ENCODE measurements around the gene GALNT8.
A peak's percentile ranks its signal among the peaks of the same experiment; 100 is the strongest.

Gene GALNT8

GRCh38 chr12:4800555-4800954 is 80.4 kb downstream of the GALNT8 start:
- no peak for DNase-seq

GRCh38 chr12:4802841-4803240 is 82.6 kb downstream of the GALNT8 start:
- no peak for DNase-seq

GRCh38 chr12:4806439-4807115 is 86.4 kb downstream of the GALNT8 start:
- no peak for DNase-seq

DNA sequence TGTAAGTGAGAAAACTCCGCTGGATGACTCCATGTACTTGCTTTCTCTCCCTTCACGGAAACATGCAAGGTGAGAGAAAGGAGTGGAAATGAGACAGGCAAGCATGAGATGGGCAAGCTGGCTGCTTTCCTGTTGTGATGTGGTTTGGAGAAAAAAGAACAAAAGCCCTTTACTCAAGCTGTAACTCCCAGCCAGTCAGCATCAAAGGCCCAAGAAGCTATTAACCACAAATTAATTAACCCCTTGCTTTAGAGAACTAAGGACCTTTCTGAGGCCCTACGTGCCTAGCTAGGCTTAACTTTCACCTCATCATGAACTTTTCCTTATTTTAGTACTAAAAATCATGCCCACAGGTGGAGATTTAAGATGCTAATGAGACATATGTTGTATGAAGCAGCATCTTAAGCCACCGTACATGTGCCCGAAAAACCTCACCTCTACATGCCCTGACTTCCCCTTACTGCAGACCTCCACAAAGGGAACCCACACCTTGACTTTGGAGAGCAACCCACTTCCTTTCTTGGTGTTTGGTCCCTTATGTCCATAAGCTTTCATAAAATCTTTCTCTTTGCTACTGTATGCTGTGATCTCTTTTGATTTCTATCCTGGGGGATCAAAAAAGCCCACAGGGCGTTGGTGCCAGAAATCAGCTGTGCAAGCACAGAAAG is 87.0 kb downstream of the GALNT8 start:
- DNase-seq: no peak

- no peak for DNase-seq
Observed at GRCh38 chr12:4807813-4808212, 87.6 kb downstream of the GALNT8 start.

GRCh38 chr12:4809013-4809448 is 88.8 kb downstream of the GALNT8 start:
- peak; percentile 4 for DNase-seq

- DNase-seq: peak; percentile 18
Observed at GRCh38 chr12:4809449-4810218, 89.4 kb downstream of the GALNT8 start.

DNA sequence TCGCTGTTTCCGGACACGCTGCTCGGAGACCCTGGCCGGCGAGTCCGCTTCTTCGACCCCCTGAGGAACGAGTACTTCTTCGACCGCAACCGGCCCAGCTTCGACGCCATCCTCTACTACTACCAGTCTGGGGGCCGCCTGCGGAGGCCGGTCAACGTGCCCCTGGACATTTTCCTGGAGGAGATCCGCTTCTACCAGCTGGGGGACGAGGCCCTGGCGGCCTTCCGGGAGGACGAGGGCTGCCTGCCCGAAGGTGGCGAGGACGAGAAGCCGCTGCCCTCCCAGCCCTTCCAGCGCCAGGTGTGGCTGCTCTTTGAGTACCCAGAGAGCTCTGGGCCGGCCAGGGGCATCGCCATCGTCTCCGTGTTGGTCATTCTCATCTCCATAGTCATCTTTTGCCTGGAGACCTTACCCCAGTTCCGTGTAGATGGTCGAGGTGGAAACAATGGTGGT is 90.0 kb downstream of the GALNT8 start:
- no peak for DNase-seq

GRCh38 chr12:4812624-4813327 is 92.6 kb downstream of the GALNT8 start:
- DNase-seq: no peak

- no peak for DNase-seq
Observed at GRCh38 chr12:4813741-4814140, 93.5 kb downstream of the GALNT8 start.

DNA sequence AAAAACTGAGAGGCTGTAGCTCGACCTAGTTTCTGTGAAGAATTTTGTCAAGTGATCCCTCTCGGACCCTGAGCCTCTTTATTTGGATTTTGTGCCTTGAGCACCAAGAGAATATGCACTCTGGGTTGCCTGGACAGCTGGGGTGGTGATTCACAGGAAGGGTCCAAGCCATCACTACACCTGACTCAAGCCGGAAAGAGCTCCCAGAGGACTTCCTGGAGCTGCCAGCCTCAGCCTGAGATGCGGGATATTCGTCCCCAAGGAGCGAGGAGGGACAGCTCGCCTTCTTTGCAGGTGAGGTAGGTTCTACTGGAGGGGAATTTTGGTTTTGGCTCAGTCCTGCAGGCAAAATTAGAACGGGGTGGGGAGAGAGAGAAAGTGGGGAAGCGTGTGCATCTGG is 94.3 kb downstream of the GALNT8 start:
- no peak for DNase-seq

GRCh38 chr12:4816744-4817525 is 96.7 kb downstream of the GALNT8 start:
- DNase-seq: no peak

DNA sequence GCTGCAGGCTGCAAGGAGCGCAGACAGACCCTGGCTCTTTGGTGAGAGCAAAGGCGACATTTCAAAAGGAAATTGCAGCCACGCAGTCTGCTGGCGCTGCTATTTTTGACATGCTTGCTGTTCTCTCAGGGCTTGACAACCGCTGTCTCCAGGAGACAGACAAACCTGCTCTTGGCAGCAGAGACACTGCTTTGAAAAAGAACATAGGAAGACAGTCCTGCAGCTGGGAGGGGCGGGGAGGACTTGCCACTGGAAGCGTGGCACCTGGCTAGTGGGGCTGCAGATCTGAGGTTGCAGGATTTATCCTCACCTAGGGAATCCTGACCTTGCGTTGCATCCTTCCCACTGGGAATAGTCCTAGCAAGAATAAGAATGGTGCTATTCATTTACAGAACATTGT is 97.7 kb downstream of the GALNT8 start:
- no peak for DNase-seq

- DNase-seq: no peak
Observed at GRCh38 chr12:4819654-4820053, 99.5 kb downstream of the GALNT8 start.

- DNase-seq: no peak
Observed at GRCh38 chr12:4820971-4821370, 100.8 kb downstream of the GALNT8 start.

Data from stimulated activated CD4-positive, alpha-beta T cell treated with anti-CD3 and anti-CD28 coated beads, Interleukin-12 subunit alpha, Interleukin-12 subunit beta, amount 100 ng/mL, for 4 hours (primary cell).